22Rv1 (cell line): Measurements from ENCODE around the gene BUD23.

ENCODE experiments used
- ZFX ChIP-seq: fragments of 450-650 bp; IDR thresholded peaks from 2 replicates; pipeline ENCODE4 v1.6.1; 2017; ENCODE audit warnings: antibody characterized with exemption, borderline replicate concordance
- TF ChIP-seq, protein P1 (sequence below): fragments of 450-650 bp; IDR thresholded peaks from 2 replicates; pipeline ENCODE4 v1.5.1; 2017; ENCODE audit warnings: mild to moderate bottlenecking

DNA sequence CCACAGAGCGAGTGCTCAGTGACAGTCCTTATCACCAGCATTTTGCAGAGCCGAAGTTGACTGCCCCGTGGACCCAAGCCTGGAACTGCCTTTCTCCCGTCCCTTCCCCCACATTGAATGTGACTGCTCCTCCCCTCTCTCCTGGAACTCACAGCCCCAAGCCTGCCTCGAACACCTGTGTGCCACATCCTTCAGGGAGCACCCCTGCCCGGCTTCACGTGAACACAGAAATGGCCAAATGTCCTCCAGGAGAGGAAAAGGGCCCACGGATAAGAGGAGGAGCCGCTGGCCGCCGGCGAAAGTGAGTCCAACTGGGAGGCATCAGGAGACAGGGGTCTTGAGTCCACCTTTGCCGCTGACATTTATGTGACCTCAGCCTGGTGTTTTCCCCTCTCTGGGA is 19.8 kb downstream of the BUD23 start:
- TF ChIP-seq, protein P1, sequence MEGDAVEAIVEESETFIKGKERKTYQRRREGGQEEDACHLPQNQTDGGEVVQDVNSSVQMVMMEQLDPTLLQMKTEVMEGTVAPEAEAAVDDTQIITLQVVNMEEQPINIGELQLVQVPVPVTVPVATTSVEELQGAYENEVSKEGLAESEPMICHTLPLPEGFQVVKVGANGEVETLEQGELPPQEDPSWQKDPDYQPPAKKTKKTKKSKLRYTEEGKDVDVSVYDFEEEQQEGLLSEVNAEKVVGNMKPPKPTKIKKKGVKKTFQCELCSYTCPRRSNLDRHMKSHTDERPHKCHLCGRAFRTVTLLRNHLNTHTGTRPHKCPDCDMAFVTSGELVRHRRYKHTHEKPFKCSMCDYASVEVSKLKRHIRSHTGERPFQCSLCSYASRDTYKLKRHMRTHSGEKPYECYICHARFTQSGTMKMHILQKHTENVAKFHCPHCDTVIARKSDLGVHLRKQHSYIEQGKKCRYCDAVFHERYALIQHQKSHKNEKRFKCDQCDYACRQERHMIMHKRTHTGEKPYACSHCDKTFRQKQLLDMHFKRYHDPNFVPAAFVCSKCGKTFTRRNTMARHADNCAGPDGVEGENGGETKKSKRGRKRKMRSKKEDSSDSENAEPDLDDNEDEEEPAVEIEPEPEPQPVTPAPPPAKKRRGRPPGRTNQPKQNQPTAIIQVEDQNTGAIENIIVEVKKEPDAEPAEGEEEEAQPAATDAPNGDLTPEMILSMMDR = no peak
- TF ChIP-seq ZFX = no peak
